Right kidney (tissue), 9 donors: ENCODE data around the gene PCNX2.

Experiments used
- DNase-seq: peaks from one replicate; pipeline ENCODE4 v3.0.0-alpha.2; 2016
- long read RNA-seq, 8 donors: transcript quantifications; one replicate each; lab custom pipeline, GENCODE V29; 2026

The PCNX2 gene
- long read RNA-seq, donor 1 = 0 reads
- long read RNA-seq, donor 2 = 0 reads
- long read RNA-seq, donor 3 = 0 reads
- long read RNA-seq, donor 4 = 0 reads
- long read RNA-seq, donor 5 = 0 reads
- long read RNA-seq, donor 6, partial matches to known transcripts = 0 of 1 reads
- long read RNA-seq, donor 6, other reads (novel, unspliced or antisense) = 0 of 1 reads
- long read RNA-seq, donor 7 = 0 reads
- long read RNA-seq, donor 8 = 0 reads

DNA sequence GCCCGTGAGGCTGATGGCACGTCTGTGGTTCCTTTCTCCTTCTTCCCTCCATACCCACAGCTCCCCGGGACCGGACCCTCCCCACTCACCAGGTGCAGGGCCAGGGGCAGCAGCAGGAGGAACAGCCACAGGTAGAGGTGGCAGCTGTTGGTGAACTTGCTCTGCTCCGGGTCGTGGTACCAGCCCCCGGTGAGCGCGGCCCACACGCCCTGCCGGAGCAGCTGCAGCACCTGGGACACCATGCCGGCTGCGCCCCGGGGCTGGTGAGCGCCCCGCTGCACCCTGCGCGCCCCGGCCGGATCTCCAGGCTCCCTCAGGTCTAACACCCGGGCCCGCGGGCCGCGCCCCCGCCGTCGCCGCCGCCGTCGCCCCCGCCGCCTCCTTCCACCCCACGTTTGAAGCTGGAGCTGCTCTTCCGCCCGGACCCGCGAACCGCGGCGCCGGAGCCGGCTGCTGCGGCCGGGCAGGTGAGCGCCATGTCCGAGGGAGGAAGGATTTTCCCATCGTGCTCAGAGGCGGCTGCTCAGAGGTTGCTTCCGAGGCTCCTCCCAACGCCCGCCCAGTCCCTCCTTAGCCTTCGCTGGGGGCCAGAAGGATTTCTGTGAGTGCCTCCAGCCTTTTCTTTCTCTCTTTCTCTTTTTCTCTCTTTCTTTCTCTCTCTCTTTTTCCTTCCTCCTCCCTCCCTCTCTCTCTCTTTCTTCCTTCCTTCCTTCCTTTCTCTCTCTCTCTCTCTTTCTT, at the start of gene PCNX2:
Gene PCNX2, minus strand, starts transcription at position 489 of the 738 bp plus-strand sequence. Its CDS starts 247 bp downstream, at position 242.
- DNase-seq = peak; percentile 60

DNA sequence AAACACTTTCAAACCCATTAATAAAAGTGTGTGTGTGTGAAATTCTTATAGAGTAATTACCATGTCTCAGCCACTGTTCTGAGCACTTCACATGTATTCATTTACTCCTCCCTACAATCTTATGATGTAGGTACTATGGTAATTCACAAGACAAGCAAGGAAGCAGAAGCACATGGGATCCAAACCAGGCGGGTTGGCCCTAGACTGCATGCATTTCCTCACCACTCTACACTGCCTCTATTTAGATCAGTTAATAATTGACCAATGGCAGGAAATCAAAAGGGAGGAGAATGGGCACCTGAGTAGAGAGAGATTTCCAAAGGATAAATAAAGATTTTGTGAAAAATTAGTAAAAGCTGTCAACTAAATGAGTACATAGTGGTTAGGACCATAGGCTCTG, 47.7 kb upstream of the PCNX2 start:
- no peak for DNase-seq

GRCh38 chr1:233342086-233342485, 46.6 kb upstream of the PCNX2 start:
- no peak for DNase-seq

GRCh38 chr1:233340966-233341516, 45.5 kb upstream of the PCNX2 start:
- no peak for DNase-seq

- no peak for DNase-seq
Measured at GRCh38 chr1:233340031-233340555, 44.6 kb upstream of the PCNX2 start.

DNA sequence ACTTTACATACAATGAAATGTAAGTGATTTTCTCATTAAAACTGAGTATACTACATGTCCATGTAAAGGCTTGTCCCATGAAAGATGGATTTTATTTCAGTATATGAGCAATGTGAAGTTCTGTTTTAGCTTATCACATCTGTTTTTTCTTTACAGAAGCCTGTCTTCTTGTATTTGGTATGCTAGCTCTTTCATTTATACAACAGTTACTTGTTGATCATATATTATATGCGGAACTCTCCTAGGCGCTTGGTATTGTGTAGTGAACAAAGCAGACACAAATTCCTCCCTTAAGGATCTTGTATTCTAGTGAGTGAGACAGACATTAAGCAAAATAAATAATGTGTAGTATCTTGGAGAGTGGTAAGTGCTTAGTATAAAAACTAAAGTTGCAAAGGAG, 42.6 kb upstream of the PCNX2 start:
- DNase-seq = no peak

DNA sequence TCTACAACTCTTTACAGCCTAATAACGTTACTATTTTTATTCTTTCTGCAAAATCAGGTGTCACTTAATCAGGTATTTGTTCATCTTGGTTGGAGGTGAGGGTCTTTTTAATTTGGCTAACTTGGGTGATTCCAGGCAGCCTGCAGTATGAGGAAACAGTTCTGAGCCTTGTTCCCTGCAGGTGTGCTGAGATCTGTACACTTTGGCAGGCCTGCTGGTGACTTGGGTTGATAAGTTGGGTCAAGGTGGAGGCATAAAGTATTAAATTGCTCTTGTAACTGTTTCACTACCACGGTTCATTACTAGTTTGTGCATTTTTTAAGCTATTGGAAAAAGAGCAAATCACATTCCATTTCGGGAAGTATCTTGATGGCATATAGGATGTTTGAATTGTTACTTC, 42.0 kb upstream of the PCNX2 start:
- no peak for DNase-seq

- DNase-seq = no peak
Measured at GRCh38 chr1:233336554-233337456, 41.3 kb upstream of the PCNX2 start.

DNA sequence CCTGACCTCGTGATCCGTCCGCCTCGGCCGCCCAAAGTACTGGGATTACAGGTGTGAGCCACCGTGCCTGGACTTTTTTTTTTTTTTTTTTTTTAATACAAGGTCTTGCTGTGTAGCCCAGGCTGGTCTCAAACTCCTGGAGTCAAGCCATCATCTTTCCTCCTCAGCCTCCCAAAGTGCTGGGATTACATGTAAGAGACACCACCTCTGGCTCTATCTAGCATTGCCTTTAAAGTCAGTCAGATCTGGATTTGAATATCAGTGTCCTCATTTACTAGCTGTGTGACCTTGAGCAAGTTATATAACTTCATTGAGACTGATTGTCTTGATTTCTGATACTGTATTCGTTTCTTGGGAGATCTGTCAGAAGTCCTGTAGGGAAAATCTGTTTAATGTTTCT, 38.6 kb upstream of the PCNX2 start:
- no peak for DNase-seq

DNA sequence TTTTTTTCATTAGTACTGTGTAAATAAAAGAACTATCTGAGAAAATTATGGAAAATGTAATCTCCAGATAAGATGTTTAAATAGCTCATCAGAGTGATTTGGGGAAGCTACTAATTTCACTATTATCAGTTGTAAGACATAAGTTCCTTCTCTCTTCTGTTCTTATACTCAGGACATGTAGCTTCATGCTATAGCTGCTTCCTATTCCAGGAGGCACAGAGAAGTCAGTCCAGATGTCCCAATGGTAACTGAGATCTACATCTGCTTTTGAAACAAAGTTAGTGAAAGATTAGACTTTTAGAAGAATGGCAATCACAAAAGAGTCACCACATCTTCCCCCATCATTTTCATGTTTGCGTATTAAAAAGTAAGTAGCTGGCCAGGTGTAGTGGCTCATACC, 37.6 kb upstream of the PCNX2 start:
- no peak for DNase-seq

GRCh38 chr1:233331676-233332519, 36.4 kb upstream of the PCNX2 start:
- DNase-seq = no peak

- DNase-seq = peak; percentile 82
Measured at GRCh38 chr1:233328142-233328921, 32.8 kb upstream of the PCNX2 start.

GRCh38 chr1:233327651-233328141, 32.2 kb upstream of the PCNX2 start, which contains the start of gene MAP3K21:
Gene MAP3K21 (plus strand): TSS chr1:233327724. CDS start chr1:233328029, 305 bp downstream.
- peak; percentile 88 for DNase-seq

DNA sequence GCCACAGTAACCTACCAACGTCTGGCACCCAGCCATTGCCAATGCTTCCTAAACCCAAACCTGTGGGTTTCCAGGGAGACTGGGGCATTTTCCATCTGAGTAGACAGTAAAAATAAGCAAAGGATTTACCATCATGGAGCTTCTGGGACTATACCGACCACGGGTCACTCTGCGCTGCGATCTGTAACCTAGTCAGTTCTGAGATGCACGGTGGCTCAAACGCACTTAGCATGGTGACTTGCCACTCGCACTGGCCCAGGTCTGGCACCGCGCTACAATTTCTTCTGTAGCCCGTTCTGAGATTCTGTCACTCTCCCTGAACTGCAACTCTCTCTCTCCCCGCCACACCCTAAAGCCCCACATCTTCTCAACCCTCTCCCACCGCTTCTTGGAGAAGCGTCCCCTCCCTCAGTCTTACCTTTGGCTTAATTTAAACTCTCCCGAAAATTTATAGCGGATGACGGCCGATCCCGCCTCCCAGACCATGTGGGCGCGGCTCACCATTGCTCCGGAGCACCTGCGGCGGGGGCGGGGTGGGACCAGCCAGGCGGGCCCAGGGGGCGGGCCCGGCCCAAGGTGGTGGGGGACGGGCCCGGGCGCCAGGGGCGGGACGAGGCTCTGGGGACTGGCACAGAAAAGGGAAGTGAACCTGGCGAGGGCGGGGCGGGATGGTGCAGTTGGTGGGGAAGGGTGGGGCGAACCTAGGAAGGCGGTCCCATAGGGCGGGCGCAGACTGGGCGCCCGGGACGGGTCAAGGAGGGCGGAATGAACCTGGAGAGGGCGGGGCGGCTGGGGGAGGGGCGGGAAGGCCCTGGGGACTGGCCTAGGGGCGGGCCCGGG, 31.5 kb upstream of the PCNX2 start:
- peak; percentile 76 for DNase-seq

GRCh38 chr1:233326319-233326718, 30.8 kb upstream of the PCNX2 start:
- DNase-seq = no peak

DNA sequence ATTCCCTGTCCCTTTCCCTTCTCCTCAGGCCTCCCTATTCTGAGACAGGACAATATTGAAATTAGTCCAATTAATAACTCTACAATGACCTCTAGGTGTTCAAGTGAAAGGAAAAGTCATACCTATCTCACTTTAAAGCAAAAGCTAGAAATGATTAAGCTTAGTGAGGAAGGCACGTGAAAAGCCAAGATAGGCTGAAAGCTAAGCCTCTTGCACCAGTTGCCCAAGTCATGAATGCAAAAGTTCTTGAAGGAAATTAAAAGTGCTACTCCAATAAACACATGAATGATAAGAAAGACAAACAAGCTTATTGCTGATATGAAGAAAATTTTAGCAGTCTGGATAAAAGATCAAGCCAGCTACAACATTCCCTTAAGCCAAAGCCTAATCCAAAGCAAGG, 28.2 kb upstream of the PCNX2 start:
- DNase-seq = no peak

DNA sequence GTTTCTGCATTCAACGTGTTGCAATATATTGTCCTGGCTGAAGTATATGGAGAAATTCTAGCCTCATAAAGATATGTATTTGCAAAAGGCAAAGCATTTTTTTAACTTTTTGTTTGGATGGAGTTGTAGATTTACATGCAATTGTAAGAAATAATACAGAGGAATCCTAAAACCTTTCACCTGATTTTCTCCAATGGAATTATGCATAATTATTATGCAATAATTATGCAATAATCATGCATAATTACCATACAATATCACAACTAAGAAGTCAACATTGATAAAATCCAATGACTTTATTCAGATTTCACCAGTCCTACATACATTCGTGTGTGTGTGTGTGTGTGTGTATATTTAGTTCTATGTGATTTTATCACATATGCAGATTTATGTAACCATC, 24.5 kb upstream of the PCNX2 start:
- no peak for DNase-seq

- DNase-seq = no peak
Measured at GRCh38 chr1:233319272-233319671, 23.7 kb upstream of the PCNX2 start.

DNA sequence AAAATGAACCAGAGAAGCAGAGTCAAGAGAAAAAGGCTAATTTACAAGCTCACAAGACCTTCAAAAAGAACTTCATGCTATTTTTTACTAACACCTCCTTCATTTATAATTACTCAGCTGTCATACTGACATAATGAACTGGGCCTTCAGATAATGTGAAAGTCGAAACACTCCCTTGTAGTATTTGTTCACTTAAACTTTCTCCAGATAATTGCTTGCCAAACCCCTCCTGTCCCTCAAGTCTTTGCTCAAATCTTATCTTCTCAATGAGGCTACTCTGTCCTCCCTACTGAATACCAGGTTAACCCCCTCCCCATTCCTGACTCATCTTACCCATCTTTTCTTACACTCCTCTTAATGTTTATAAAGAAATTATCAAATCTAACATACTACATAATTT, 20.9 kb upstream of the PCNX2 start:
- DNase-seq = no peak
